Endometrium (tissue), 2 donors: ENCODE data around the gene CEP135.
"Not testable (repeated sequence)": the region's sequence is repeated elsewhere in the genome, so short reads cannot be mapped to it uniquely, and the experiment has no call there.

Experiments
- FAIRE-seq: peaks from 2 replicates; lab custom pipeline; 2012; peaks lifted over from hg19 to GRCh38; lab: Jason Lieb, UNC
- donor health status: control.
- donor health status: control.

The CEP135 gene

GRCh38 chr4:55948726-55949481, at the start of gene CEP135:
TSS of gene CEP135 (plus strand) at chr4:55948945. CDS start at chr4:55952131, 3,186 bp downstream.
- FAIRE-seq = no peak

GRCh38 chr4:55902677-55903076, 46.1 kb upstream of the CEP135 start:
- FAIRE-seq = no peak

- FAIRE-seq = no peak
Measured at GRCh38 chr4:55903577-55903976, 45.2 kb upstream of the CEP135 start.

GRCh38 chr4:55904576-55904975, 44.2 kb upstream of the CEP135 start:
- no peak for FAIRE-seq

GRCh38 chr4:55906323-55906722, 42.4 kb upstream of the CEP135 start:
- no peak for FAIRE-seq

- no peak for FAIRE-seq
Measured at GRCh38 chr4:55906989-55907388, 41.8 kb upstream of the CEP135 start.

GRCh38 chr4:55907469-55907868, 41.3 kb upstream of the CEP135 start:
- FAIRE-seq = peak; percentile 50

- no peak for FAIRE-seq
Measured at GRCh38 chr4:55910140-55910539, 38.6 kb upstream of the CEP135 start.

- FAIRE-seq = no peak
Measured at GRCh38 chr4:55912249-55912648, 36.5 kb upstream of the CEP135 start.

- FAIRE-seq = no peak
Measured at GRCh38 chr4:55920571-55920970, 28.2 kb upstream of the CEP135 start.

- no peak for FAIRE-seq
Measured at GRCh38 chr4:55921093-55921492, 27.7 kb upstream of the CEP135 start.

GRCh38 chr4:55925241-55925640, 23.5 kb upstream of the CEP135 start:
- FAIRE-seq = no peak

- no peak for FAIRE-seq
Measured at GRCh38 chr4:55926610-55927009, 22.1 kb upstream of the CEP135 start.

- FAIRE-seq = no peak
Measured at GRCh38 chr4:55927803-55928437, 20.8 kb upstream of the CEP135 start.

GRCh38 chr4:55928846-55929245, 19.9 kb upstream of the CEP135 start:
- no peak for FAIRE-seq

GRCh38 chr4:55931043-55931442, 17.7 kb upstream of the CEP135 start:
- no peak for FAIRE-seq

GRCh38 chr4:55931833-55932232, 16.9 kb upstream of the CEP135 start:
- FAIRE-seq = no peak

GRCh38 chr4:55932511-55932910, 16.2 kb upstream of the CEP135 start:
- FAIRE-seq = no peak

GRCh38 chr4:55933611-55934010, 15.1 kb upstream of the CEP135 start:
- FAIRE-seq = no peak

- not testable (repeated sequence) for FAIRE-seq
Measured at GRCh38 chr4:55935907-55936306, 12.8 kb upstream of the CEP135 start.

GRCh38 chr4:55938481-55938880, 10.3 kb upstream of the CEP135 start:
- no peak for FAIRE-seq

- FAIRE-seq = no peak
Measured at GRCh38 chr4:55939421-55939820, 9.3 kb upstream of the CEP135 start.

GRCh38 chr4:55941881-55942396, 6.8 kb upstream of the CEP135 start:
- no peak for FAIRE-seq
